GM12865 (cell line): Measurements from ENCODE around the gene USP6NL.
"Not testable (repeated sequence)": the region's sequence is repeated elsewhere in the genome, so short reads cannot be mapped to it uniquely, and the experiment has no call there.

ENCODE experiments used
- DNase-seq: peaks from one replicate; pipeline ENCODE4 v3.0.0; 2010; ENCODE audit warnings: low read depth
- H3K4me3 ChIP-seq: 2 replicates; pipeline ENCODE4 v1.5.1; 2011; ENCODE audit warnings: mild to moderate bottlenecking, low read depth, low read length, control low read depth
- CTCF ChIP-seq: IDR thresholded peaks from 2 replicates; pipeline ENCODE4 v1.5.1; 2011; ENCODE audit warnings: low read length, control low read depth, low read depth, inconsistent platforms; ENCODE audit not compliant: insufficient read depth; ENCODE audit errors: missing control alignments

The USP6NL gene

DNA sequence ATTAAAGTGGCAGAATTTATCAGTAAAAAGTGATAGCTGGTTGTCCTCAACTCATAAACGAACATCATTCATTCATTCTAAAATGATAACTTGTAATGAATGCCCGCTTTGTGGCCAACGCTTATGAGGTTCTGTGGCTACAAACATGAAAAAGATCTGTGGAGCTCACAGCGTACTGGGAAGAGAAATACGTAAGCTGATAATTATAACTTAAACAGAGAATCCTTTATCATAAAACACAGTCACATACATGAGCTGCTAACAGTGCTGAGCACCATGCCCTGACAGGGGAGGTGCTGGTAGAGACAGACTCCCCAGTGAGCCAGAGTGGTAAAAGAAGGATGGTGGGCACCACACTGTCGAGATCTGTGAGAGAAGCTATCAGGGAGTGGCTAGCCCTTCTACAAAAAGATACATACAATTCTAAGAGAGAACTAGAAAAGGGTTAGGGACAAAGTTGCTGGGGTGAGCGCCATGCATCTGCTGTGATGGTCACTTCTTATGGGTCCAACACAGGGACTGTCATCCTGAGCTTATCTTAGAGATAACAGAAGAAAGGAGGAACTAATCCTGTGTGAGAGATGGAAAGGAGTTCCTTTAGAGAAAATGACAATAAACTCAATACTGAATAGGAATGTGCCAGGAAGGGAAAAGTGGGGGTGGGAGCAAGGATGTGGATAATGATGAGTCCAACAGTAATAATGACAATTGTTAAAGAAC, 106.7 kb downstream of the USP6NL start:
- no peak for DNase-seq
- no peak for TF ChIP-seq CTCF
- no peak overlapping the region for H3K4me3 ChIP-seq

DNA sequence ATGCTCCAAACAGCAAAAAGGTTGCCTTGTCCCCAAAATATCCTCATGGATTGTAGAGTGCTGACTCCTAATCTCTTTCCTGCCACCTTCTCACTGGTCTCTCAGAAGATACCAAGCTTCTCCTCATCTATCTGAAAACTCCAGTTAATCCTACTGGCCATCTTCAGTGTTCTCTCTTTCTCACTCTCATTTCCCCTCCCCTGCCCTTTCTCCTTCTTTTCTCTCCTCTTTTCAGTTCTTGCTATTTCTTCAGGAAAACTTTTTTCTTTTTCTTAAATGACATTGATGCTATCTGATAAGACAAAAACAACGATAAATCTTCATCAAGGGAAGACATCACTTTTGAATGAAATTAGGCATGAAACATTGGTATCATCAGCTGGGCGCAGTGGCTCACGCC, 109.8 kb downstream of the USP6NL start:
- H3K4me3 ChIP-seq, result no peak overlapping the region
- TF ChIP-seq CTCF, result no peak
- no peak for DNase-seq

- no peak overlapping the region for H3K4me3 ChIP-seq
- no peak for TF ChIP-seq CTCF
- no peak for DNase-seq
Measured at GRCh38 chr10:11499425-11500071, 111.9 kb downstream of the USP6NL start.

DNA sequence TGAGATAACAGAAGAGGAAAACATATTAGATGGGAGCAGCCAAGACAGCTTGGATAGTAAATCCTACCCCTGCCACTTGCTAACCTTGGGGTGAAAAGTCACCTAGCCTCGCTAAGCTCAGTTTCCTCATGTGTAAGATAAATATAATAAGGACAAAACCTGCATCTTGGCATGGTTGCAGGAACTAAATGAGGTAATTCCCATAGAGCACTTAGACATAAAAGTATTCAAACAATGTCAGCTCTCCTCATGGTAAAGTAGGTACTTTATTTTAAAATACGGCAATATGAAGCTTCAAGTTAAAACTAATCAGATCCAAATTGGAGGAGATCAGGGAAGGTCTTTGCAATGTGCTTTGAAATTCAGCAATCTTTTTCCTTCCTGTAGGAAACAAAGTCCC, 113.1 kb downstream of the USP6NL start:
- no peak overlapping the region for H3K4me3 ChIP-seq
- no peak for DNase-seq
- TF ChIP-seq CTCF, result no peak

DNA sequence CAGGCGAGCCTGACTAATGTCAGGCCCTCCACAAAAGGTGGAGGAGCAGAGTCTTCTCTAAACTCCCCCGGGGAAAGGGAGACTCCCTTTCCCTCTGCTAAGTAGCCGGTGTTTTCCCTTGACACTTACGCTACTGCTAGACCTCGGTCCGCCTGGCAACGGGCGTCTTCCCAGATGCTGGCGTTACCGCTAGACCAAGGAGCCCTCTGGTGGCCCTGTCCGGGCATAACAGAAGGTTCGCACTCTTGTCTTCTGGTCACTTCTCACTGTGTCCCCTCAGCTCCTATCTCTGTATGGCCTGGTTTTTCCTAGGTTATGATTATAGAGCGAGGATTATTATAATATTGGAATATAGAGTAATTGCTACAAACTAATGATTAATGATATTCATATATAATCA, 116.5 kb downstream of the USP6NL start:
- DNase-seq, H3K4me3 ChIP-seq: not testable (repeated sequence)

DNA sequence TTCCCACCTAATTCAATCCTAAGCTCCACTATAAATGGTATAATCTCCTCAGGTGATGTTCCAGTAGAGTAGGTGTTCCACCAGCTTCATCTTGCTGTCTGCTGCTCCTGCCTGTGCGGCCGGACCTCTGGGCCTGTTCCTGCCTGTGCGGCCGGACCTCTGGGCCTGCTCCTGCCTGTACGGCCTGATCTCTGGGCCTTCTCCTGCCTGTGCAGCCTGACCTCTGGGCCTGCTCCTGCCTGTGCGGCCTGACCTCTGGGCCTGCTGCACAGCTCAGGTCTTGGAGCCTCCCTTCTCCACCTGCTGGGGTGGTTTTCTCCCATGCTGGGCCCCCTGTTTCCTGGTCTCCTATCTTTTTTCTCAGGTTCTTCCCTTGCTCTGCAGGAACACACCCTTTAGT, 117.8 kb downstream of the USP6NL start:
- H3K4me3 ChIP-seq, result no peak overlapping the region
- TF ChIP-seq CTCF, result no peak
- DNase-seq, result no peak

DNA sequence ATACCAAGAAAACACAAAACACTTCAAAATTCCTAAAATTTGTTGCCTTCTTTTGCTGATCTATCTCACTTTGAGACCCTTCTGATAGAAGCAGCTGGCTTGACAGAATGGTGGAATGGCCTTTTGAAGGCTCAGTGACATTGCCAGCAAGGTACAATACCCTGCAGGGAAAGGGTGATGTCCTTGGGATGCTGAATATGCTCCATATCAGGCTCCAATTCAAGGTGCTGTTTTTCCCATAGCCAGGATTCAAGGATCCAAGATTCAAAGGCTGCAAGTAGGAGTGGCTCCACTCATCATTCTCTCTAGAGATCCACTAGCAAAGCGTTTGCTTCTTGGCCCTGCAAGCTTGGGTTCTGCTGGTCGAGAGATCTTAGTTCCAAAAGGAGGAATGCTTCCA, 120.4 kb downstream of the USP6NL start:
- H3K4me3 ChIP-seq, result no peak overlapping the region
- no peak for DNase-seq
- no peak for TF ChIP-seq CTCF
